K562 (cell line): ENCODE data around the gene SCRN1. TPM values are rescaled to one million over a fixed set of nuclear protein-coding genes. Genes with fewer than 3 reads are reported as not detected.

ENCODE experiments used
- ATAC-seq: fragments of 200-7000 bp; cut with Tn5 transposase; 3 replicates; pipeline ENCODE4 v1.9.1; 2020; ENCODE audit warnings: moderate library complexity
- BruUV-seq: library from RNA; stranded (reverse); fragments of 400-500 nt; replicated peaks from 2 replicates; lab custom pipeline; 2021; lab: Mats Ljungman, UMichigan
- CTCF ChIA-PET: fragments of 300-600 bp; formaldehyde crosslinking; extraction: SDS; loops from one replicate; lab custom pipeline; 2021; ENCODE audit warnings: low intra/inter-chr PET ratio; lab: Yijun Ruan, JAX
- POLR2A ChIA-PET: fragments of 300-600, 350-650 bp; sonication (Branson Sonifier 250); formaldehyde crosslinking; extraction: SDS; loops from one replicate; lab custom pipeline; 2021; ENCODE audit warnings: antibody characterized with exemption, inconsistent platforms; lab: Yijun Ruan, JAX
- DNase-seq, 4 experiments: peaks; one replicate each; pipeline versions ENCODE4 v3.0.0 to v3.0.0-alpha.2; 2011 to 2018; ENCODE audit warnings: low spot score in 3 of 4, mixed read lengths in 3 of 4; ENCODE audit errors: extremely low read depth in 1 of 4
- FAIRE-seq: peaks from 2 replicates; lab custom pipeline; 2011; peaks lifted over from hg19 to GRCh38; lab: Jason Lieb, UNC
- H2AFZ ChIP-seq: 2 replicates; pipeline ENCODE4 v1.6.0; 2011; ENCODE audit warnings: low read depth, low read length, control low read depth, inconsistent platforms
- H3K27ac ChIP-seq: fragments of 200-600 bp; 3 replicates; pipeline ENCODE4 v1.8.0; 2011; ENCODE audit warnings: low read depth, mild to moderate bottlenecking, control low read depth, inconsistent platforms, low read length, moderate library complexity, mixed read lengths; ENCODE audit errors: extremely low read depth
- H3K27me3 ChIP-seq, 2 experiments: fragments of 300-600 bp in 1 of 2; 2 replicates in 1 of 2; 3 replicates in 1 of 2; pipeline versions ENCODE4 v1.6.0 to v1.8.0; 2011; ENCODE audit warnings: inconsistent platforms in 2 of 2, low read length in 2 of 2, mild to moderate bottlenecking in 1 of 2, mixed read lengths in 1 of 2, moderate library complexity in 1 of 2; ENCODE audit not compliant: control insufficient read depth in 2 of 2, insufficient read depth in 2 of 2
- H3K36me3 ChIP-seq: fragments of 300-600 bp; 3 replicates; pipeline ENCODE4 v1.8.0; 2011; ENCODE audit warnings: mild to moderate bottlenecking, low read length, inconsistent platforms; ENCODE audit not compliant: control insufficient read depth, insufficient read depth
- H3K4me1 ChIP-seq, 2 experiments: fragments of 200-600 bp in 1 of 2; replicated peaks in 1 of 2; 2 replicates in 1 of 2; 3 replicates in 1 of 2; pipeline versions ENCODE4 v1.5.1 to v1.8.0; 2011; ENCODE audit warnings: inconsistent platforms in 2 of 2, low read length in 2 of 2, mild to moderate bottlenecking in 1 of 2, mixed read lengths in 1 of 2, moderate library complexity in 1 of 2; ENCODE audit not compliant: control insufficient read depth in 2 of 2, insufficient read depth in 2 of 2
- H3K4me2 ChIP-seq: 2 replicates; pipeline ENCODE4 v1.6.1; 2011; ENCODE audit warnings: low read length, control low read depth, inconsistent platforms, mixed read lengths; ENCODE audit not compliant: insufficient read depth
- H3K4me3 ChIP-seq: fragments of 200-600 bp; sonication (generic), shearing (Covaris generic); 2 replicates; pipeline ENCODE4 v1.5.1; 2016; ENCODE audit warnings: control low read depth, inconsistent platforms
- H3K79me2 ChIP-seq: fragments of 200-600 bp; 3 replicates; pipeline ENCODE4 v1.8.0; 2011; ENCODE audit warnings: low read length, inconsistent platforms; ENCODE audit not compliant: control insufficient read depth, insufficient read depth
- H3K9ac ChIP-seq, 2 experiments: 2 replicates each; pipeline versions ENCODE4 v1.6.0 to v1.6.1; 2011; ENCODE audit warnings: low read depth in 2 of 2, low read length in 2 of 2, control low read depth in 1 of 2, inconsistent platforms in 1 of 2, mild to moderate bottlenecking in 1 of 2, mixed read lengths in 1 of 2; ENCODE audit not compliant: insufficient read depth in 1 of 2
- H3K9me1 ChIP-seq: one replicate; pipeline ENCODE4 v1.6.0; 2011; ENCODE audit warnings: inconsistent platforms, mild to moderate bottlenecking, low read length, moderate library complexity; ENCODE audit not compliant: control insufficient read depth, insufficient read depth
- H3K9me3 ChIP-seq: replicated peaks from 2 replicates; pipeline ENCODE4 v1.5.1; 2011; ENCODE audit warnings: low read depth, low read length, inconsistent platforms; ENCODE audit not compliant: control insufficient read depth, insufficient read depth
- H4K20me1 ChIP-seq: replicated peaks from 2 replicates; pipeline ENCODE4 v1.6.1; 2011; ENCODE audit warnings: low read length, inconsistent platforms, mixed read lengths; ENCODE audit not compliant: control insufficient read depth, insufficient read depth
- CREB1 ChIP-seq, 2 experiments: sonication (generic) in 1 of 2; formaldehyde crosslinking in 1 of 2; IDR thresholded peaks; 2 replicates each; pipeline versions ENCODE4 v1.6.1 to v1.8.0; 2012 to 2022; ENCODE audit warnings: inconsistent platforms in 1 of 2, mild to moderate bottlenecking in 1 of 2, missing genetic modification reagents in 1 of 2, moderate library complexity in 1 of 2
- MED1 ChIP-seq: sonication (generic); formaldehyde crosslinking; IDR thresholded peaks from 2 replicates; pipeline ENCODE4 v1.8.1; 2023; ENCODE audit warnings: missing genetic modification reagents, borderline replicate concordance
- RHOXF2B ChIP-seq: fragments of 250-450 bp; sonication (Bioruptor Pico); conservative IDR thresholded peaks from 2 replicates; pipeline ENCODE4 v1.5.1; 2021
- TEAD4 ChIP-seq, 2 experiments: sonication (generic) in 1 of 2; formaldehyde crosslinking in 1 of 2; IDR thresholded peaks; 2 replicates each; pipeline versions ENCODE4 v1.6.1 to v1.8.0; 2012 to 2022; ENCODE audit warnings: borderline replicate concordance in 1 of 2, inconsistent platforms in 1 of 2, low read length in 1 of 2, mild to moderate bottlenecking in 1 of 2, missing genetic modification reagents in 1 of 2
- ZBTB49 ChIP-seq: sonication (generic); formaldehyde crosslinking; IDR thresholded peaks from 2 replicates; pipeline ENCODE4 v1.8.0; 2022; ENCODE audit warnings: missing genetic modification reagents, mild to moderate bottlenecking, borderline replicate concordance
- ZFP36 ChIP-seq: fragments of 150-350 bp; IDR thresholded peaks from 2 replicates; pipeline ENCODE4 v1.6.1; 2018; ENCODE audit warnings: low read length, low read depth; ENCODE audit not compliant: partially characterized antibody
- ZNF347 ChIP-seq: fragments of 450-650 bp; formaldehyde crosslinking; IDR thresholded peaks from 2 replicates; pipeline ENCODE4 v1.4.0; 2020; ENCODE audit warnings: low read depth, mild to moderate bottlenecking, moderate library complexity
- WGBS: fragments of 100-300 bp; shearing (Covaris generic); methylation state at CpG from one replicate; pipeline ENCODE4 v1.1.6; 2016; ENCODE audit warnings: low coverage, mixed read lengths; ENCODE audit not compliant: insufficient coverage; ENCODE audit errors: missing lambda C conversion rate; 5-methylcytosine and 5-hydroxymethylcytosine counted together
- in situ Hi-C: fragments of 300-500 bp; cut with MboI; formaldehyde crosslinking; loops from 4 replicates; pipeline ENCODE4 v1.15.0; 2018; ENCODE audit warnings: inconsistent platforms, mixed read lengths
- intact Hi-C: fragments of 100-400 bp; cut with micrococcal nuclease; formaldehyde crosslinking; loops from 2 replicates; pipeline ENCODE4 v1.14.2; 2022
- polyA plus RNA-seq, 8 experiments: library from polyadenylated mRNA; depleted of rRNA in 4 of 8; stranded (reverse) in 5 of 8; unstranded in 3 of 8; fragments of >200 nt; fragmentation: Nextera tagmentation in 2 of 8; fragmentation: Illumina TruSeq in 1 of 8; extraction: Ambion mirVana in 2 of 8; extraction: Trizol in 1 of 8; gene quantifications; 2 replicates each; pipeline versions ENCODE4 v1.2.1 to v1.2.3, GENCODE V29; 2011 to 2014; ENCODE audit warnings: inconsistent platforms in 1 of 8, missing spikeins in 1 of 8
- total RNA-seq, 7 experiments: library from RNA; depleted of rRNA in 6 of 7; stranded (reverse); fragments of >200 nt in 6 of 7; fragmentation: Illumina TruSeq in 2 of 7; extraction: Trizol in 2 of 7; gene quantifications; 2 replicates each; pipeline versions ENCODE4 v1.2.1 to v1.2.3, GENCODE V29; 2011 to 2021; ENCODE audit warnings: low replicate concordance in 1 of 7
- TF ChIP-seq, protein P1 (sequence below): fragments of 450-650 bp; IDR thresholded peaks from 2 replicates; pipeline ENCODE4 v1.6.1; 2014; ENCODE audit warnings: low read depth, mild to moderate bottlenecking, moderate library complexity, borderline replicate concordance

SCRN1 gene
- total and polyA plus RNA-seq, 9 of the 15 experiments (the other 6 are each of a cell fraction or from before 2014, with no cell fraction given) = 0.13 to 1.4 (median 0.20) TPM

DNA sequence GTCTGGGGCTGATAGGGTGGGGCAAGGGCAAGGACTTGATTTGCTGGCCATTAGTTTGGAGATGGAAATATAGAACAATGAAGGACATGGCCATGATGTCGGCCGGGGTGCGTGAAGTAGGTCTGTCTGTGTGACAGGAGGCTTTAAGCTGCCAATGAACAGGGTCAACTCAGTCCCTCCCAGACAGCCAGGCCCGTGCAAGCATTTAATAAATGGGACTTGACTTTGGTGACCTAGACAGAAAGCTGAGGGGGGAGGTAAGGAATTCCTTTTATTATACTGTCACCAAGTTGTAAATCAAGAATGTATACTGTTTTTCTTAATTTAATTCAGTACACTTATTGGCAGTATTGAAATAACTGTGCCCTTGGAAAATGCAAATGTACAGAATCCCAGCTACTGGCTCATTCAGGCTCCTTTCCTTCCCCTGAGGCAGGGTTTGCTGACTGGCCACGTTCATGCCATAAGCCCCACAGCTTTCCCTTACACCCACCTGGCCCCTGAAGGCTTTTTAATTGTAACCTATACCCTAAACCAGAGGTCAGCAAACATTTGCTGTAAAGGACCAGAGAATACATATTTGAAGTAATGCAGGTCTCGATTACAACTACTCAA lies 96.1 kb downstream of the SCRN1 start:
- Histone ChIP-seq H4K20me1 (no peaks in the 10 kb centered on the region), H3K4me2 (no peak overlapping the region), H3K36me3 (no peaks in the 10 kb centered on the region), H3K4me1 (peaks cover 2 to 17% of the 10 kb centered on the region in 2 experiments; a peak in 4 of 5 replicates), H3K9me1 (no peaks in the 10 kb centered on the region), H3K4me3 (no peak overlapping the region), H3K27me3 (no peaks in the 10 kb centered on the region), H3K9ac (no peak overlapping the region), H3K79me2 (no peaks in the 10 kb centered on the region), H3K27ac (no peak overlapping the region), H3K9me3 (no peaks in the 10 kb centered on the region; the same call in 1 of the 2 replicates), H2AFZ (no peak overlapping the region)
- TF ChIP-seq MED1 (CRISPR knock-in tag) = no peak
- TF ChIP-seq ZNF347 (CRISPR knock-in tag) = no peak
- TF ChIP-seq RHOXF2B = no peak
- no peak for TF ChIP-seq ZFP36
- TF ChIP-seq ZBTB49 (CRISPR knock-in tag) = no peak
- no peak for TF ChIP-seq CREB1 (IDR thresholded peaks at IDR 0.05)
- no peak for TF ChIP-seq CREB1 (CRISPR knock-in tag; IDR thresholded peaks at IDR 0.05)
- TF ChIP-seq, protein P1, sequence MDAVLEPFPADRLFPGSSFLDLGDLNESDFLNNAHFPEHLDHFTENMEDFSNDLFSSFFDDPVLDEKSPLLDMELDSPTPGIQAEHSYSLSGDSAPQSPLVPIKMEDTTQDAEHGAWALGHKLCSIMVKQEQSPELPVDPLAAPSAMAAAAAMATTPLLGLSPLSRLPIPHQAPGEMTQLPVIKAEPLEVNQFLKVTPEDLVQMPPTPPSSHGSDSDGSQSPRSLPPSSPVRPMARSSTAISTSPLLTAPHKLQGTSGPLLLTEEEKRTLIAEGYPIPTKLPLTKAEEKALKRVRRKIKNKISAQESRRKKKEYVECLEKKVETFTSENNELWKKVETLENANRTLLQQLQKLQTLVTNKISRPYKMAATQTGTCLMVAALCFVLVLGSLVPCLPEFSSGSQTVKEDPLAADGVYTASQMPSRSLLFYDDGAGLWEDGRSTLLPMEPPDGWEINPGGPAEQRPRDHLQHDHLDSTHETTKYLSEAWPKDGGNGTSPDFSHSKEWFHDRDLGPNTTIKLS = no peak
- no peak for TF ChIP-seq TEAD4 (IDR thresholded peaks at IDR 0.05; ENCODE audit: low read length)
- no peak for TF ChIP-seq TEAD4 (CRISPR knock-in tag; IDR thresholded peaks at IDR 0.05; ENCODE audit: borderline replicate concordance)
- intact Hi-C loops (no loop called here), in situ Hi-C loops (no loop called here)
- BruUV-seq = no TSS peak
- no peak for ATAC-seq
- no peak for FAIRE-seq
- 38% methylated on average over 6 of the region's 6 CpGs for WGBS
- ChIA-PET POLR2A (interaction anchor here (0.7 kb wide), 1 partner anchor 426 kb away, joined by 4 read pairs; no protein-coding TSS in a partner anchor), CTCF (no interaction called here)
- no peak for DNase-seq
